ENCODE data around the gene TECTA. TPM values are rescaled to one million over a fixed set of nuclear protein-coding genes. Genes with fewer than 3 reads are reported as not detected.

Gene TECTA
- total RNA-seq, 1 experiment from 2014 or later = 0.41 TPM

DNA sequence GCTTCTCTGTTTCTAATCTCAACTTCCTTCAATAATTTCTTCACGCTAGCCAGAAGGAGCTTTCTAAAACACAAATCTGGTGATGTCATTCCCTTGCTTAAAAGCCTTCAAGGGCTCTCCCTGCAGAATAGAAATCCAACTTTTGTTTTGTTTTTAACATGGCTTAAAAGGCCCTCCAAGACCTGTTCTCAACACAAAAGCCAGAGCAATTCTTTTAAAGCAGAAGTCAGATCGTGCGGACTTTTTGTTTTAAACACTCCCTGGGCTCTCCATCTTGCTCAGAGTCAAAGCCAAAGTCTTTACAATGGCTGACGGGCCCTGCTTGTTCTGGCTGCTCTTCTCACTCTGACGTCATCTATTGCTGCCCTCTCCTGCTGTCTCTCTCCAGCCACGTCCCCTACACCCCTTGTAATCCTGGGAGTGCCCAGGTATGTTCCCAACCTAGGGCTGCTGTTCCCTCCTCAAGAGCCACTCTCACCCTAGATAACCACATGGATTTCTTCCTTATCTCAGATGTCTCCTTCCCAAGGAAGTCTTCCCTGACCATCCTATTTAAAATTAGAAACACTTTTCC, 22.5 kb downstream of the TECTA start:
- intact Hi-C loops (cut with micrococcal nuclease; ENCODE audit: unreplicated experiment) = no loop called here
- no peaks in the 10 kb centered on the region for H3K4me1 Mint-ChIP-seq (ENCODE audit: low read depth, unreplicated experiment)
- CTCF ChIA-PET = no interaction called here
- peaks cover 15% of the 10 kb centered on the region for H3K9me3 Mint-ChIP-seq (ENCODE audit: unreplicated experiment)
- POLR2A ChIA-PET = no interaction called here
- H3K4me3 ChIP-seq (ENCODE audit: low read depth, low read length) = no peak overlapping the region
- no TSS peak for BruUV-seq (replicated peaks)
- H3K9me3 ChIP-seq = peaks cover 5% of the 10 kb centered on the region
- H3K4me3 Mint-ChIP-seq (ENCODE audit: unreplicated experiment) = no peak overlapping the region
- peaks cover 6% of the 10 kb centered on the region for H3K27me3 Mint-ChIP-seq (ENCODE audit: insufficient read depth, unreplicated experiment)
- no peak overlapping the region for H3K27ac Mint-ChIP-seq (ENCODE audit: unreplicated experiment)
- TF ChIP-seq, protein P1, sequence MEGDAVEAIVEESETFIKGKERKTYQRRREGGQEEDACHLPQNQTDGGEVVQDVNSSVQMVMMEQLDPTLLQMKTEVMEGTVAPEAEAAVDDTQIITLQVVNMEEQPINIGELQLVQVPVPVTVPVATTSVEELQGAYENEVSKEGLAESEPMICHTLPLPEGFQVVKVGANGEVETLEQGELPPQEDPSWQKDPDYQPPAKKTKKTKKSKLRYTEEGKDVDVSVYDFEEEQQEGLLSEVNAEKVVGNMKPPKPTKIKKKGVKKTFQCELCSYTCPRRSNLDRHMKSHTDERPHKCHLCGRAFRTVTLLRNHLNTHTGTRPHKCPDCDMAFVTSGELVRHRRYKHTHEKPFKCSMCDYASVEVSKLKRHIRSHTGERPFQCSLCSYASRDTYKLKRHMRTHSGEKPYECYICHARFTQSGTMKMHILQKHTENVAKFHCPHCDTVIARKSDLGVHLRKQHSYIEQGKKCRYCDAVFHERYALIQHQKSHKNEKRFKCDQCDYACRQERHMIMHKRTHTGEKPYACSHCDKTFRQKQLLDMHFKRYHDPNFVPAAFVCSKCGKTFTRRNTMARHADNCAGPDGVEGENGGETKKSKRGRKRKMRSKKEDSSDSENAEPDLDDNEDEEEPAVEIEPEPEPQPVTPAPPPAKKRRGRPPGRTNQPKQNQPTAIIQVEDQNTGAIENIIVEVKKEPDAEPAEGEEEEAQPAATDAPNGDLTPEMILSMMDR (IDR thresholded peaks at IDR 0.05; ENCODE audit: insufficient read depth in 1 of 2, low read depth in 1 of 2, low read length in 1 of 2, severe bottlenecking in 1 of 2, unreplicated experiment in 1 of 2) = no peak
- H3K36me3 Mint-ChIP-seq (ENCODE audit: insufficient read depth, unreplicated experiment) = no peaks in the 10 kb centered on the region
- H3K4me1 ChIP-seq = no peaks in the 10 kb centered on the region
- no peaks in the 10 kb centered on the region for H3K36me3 ChIP-seq (ENCODE audit: control insufficient read depth, insufficient read depth, low read length)
- DNase-seq = no peak
- H3K27me3 ChIP-seq (replicated peaks; ENCODE audit: control insufficient read depth, insufficient read depth, low read length) = no peaks in the 10 kb centered on the region

DNA sequence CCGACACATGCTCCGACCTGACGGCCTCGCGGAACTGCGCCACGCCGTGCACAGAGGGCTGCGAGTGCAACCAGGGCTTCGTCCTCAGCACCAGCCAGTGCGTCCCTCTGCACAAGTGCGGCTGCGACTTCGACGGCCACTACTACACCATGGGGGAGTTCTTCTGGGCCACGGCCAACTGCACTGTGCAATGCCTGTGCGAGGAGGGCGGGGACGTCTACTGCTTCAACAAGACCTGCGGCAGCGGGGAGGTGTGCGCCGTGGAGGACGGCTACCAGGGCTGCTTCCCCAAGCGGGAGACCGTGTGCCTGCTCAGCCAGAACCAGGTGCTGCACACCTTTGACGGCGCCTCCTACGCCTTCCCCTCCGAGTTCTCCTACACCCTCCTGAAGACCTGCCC, 26.8 kb downstream of the TECTA start:
- Histone ChIP-seq H3K4me3 (ENCODE audit: low read depth, low read length) (no peak overlapping the region), H3K36me3 (ENCODE audit: control insufficient read depth, insufficient read depth, low read length) (no peaks in the 10 kb centered on the region), H3K27me3 (replicated peaks; ENCODE audit: control insufficient read depth, insufficient read depth, low read length) (no peaks in the 10 kb centered on the region), H3K9me3 (no peaks in the 10 kb centered on the region; the same call in 1 of the 2 replicates), H3K4me1 (no peaks in the 10 kb centered on the region)
- H3K4me3 Mint-ChIP-seq (ENCODE audit: unreplicated experiment) = no peak overlapping the region
- intact Hi-C loops (cut with micrococcal nuclease; ENCODE audit: unreplicated experiment) = no loop called here
- ChIA-PET CTCF (no interaction called here), POLR2A (no interaction called here)
- H3K4me1 Mint-ChIP-seq (ENCODE audit: low read depth, unreplicated experiment) = peaks cover 6% of the 10 kb centered on the region
- H3K27ac Mint-ChIP-seq (ENCODE audit: unreplicated experiment) = no peak overlapping the region
- no peaks in the 10 kb centered on the region for H3K36me3 Mint-ChIP-seq (ENCODE audit: insufficient read depth, unreplicated experiment)
- no TSS peak for BruUV-seq (replicated peaks)
- DNase-seq = no peak
- TF ChIP-seq, protein P1 (IDR thresholded peaks at IDR 0.05; ENCODE audit: insufficient read depth in 1 of 2, low read depth in 1 of 2, low read length in 1 of 2, severe bottlenecking in 1 of 2, unreplicated experiment in 1 of 2) = no peak
- peaks cover 7% of the 10 kb centered on the region for H3K27me3 Mint-ChIP-seq (ENCODE audit: insufficient read depth, unreplicated experiment)
- H3K9me3 Mint-ChIP-seq (ENCODE audit: unreplicated experiment) = peaks cover 15% of the 10 kb centered on the region

DNA sequence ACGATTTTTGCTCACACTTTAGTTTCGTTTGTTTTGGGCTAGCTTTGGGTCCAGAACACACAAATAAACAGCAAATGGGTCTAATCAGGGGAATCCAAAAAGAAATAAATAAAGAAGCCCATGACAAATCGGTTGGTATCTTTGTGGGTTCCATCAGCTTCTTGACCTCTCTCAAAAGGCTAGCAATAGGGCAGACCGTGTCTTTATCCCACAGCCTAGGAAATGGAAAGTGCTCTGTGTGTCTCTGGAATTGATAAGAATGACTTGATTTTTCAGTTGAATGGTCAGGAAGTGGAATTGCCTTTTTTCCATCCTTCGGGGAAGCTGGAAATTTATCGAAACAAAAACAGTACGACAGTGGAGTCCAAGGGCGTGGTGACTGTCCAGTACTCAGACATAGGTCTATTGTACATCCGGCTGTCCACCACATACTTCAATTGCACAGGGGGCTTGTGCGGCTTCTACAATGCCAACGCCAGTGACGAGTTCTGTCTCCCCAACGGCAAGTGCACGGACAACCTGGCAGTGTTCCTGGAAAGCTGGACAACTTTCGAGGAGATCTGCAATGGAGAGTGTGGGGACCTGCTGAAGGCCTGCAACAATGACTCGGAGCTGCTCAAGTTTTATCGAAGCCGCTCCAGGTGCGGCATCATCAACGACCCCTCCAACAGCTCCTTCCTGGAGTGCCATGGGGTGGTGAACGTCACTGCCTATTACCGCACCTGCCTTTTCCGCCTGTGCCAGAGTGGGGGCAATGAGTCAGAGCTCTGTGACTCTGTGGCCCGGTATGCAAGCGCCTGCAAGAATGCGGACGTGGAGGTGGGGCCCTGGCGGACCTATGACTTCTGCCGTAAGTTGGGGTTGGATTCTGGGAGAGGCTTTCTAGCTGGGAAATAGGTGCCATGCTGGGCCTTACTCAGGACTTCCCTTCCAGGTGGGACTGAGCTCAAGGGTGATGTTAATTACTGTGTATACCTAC, 28.6 kb downstream of the TECTA start:
- CTCF ChIA-PET = interaction anchor here (1.3 kb wide), 1 partner anchor 65 kb away, joined by 4 read pairs; no protein-coding TSS in a partner anchor
- POLR2A ChIA-PET = no interaction called here
- Histone ChIP-seq H3K36me3 (ENCODE audit: control insufficient read depth, insufficient read depth, low read length) (no peaks in the 10 kb centered on the region), H3K9me3 (no peaks in the 10 kb centered on the region), H3K4me3 (ENCODE audit: low read depth, low read length) (no peak overlapping the region), H3K4me1 (no peaks in the 10 kb centered on the region), H3K27me3 (replicated peaks; ENCODE audit: control insufficient read depth, insufficient read depth, low read length) (no peaks in the 10 kb centered on the region)
- Mint-ChIP-seq H3K9me3 (ENCODE audit: unreplicated experiment) (no peaks in the 10 kb centered on the region), H3K4me3 (ENCODE audit: unreplicated experiment) (no peak overlapping the region), H3K36me3 (ENCODE audit: insufficient read depth, unreplicated experiment) (no peaks in the 10 kb centered on the region), H3K27ac (ENCODE audit: unreplicated experiment) (no peak overlapping the region), H3K4me1 (ENCODE audit: low read depth, unreplicated experiment) (peaks cover 6% of the 10 kb centered on the region), H3K27me3 (ENCODE audit: insufficient read depth, unreplicated experiment) (peaks cover 8% of the 10 kb centered on the region)
- TF ChIP-seq, protein P1 (IDR thresholded peaks at IDR 0.05; ENCODE audit: insufficient read depth in 1 of 2, low read depth in 1 of 2, low read length in 1 of 2, severe bottlenecking in 1 of 2, unreplicated experiment in 1 of 2) = no peak
- no TSS peak for BruUV-seq (replicated peaks)
- DNase-seq = no peak
- intact Hi-C loops (cut with micrococcal nuclease; ENCODE audit: unreplicated experiment) = no loop called here

Measured in Caco-2 (cell line).